Mucosa of stomach (tissue), 1 donor: ENCODE data around the gene SEMA3G.
A peak's percentile ranks its signal among the peaks of the same experiment; 100 is the strongest.

ENCODE experiments used
- H3K27me3 ChIP-seq: one replicate; pipeline ENCODE4 v1.7.0; 2013; ENCODE audit warnings: mild to moderate bottlenecking, low read length; ENCODE audit not compliant: control insufficient read depth, insufficient read depth
- H3K36me3 ChIP-seq: one replicate; pipeline ENCODE4 v1.7.0; 2013; ENCODE audit warnings: low read length; ENCODE audit not compliant: control insufficient read depth, insufficient read depth
- H3K4me1 ChIP-seq: one replicate; pipeline ENCODE4 v1.7.0; 2013; ENCODE audit warnings: mild to moderate bottlenecking, low read length; ENCODE audit not compliant: control insufficient read depth, insufficient read depth
- H3K4me3 ChIP-seq: one replicate; pipeline ENCODE4 v1.7.0; 2013; ENCODE audit warnings: low read length
- H3K9ac ChIP-seq: one replicate; pipeline ENCODE4 v1.7.0; 2013; ENCODE audit warnings: mild to moderate bottlenecking, low read length, moderate library complexity
- H3K9me3 ChIP-seq: one replicate; pipeline ENCODE4 v1.7.0; 2013; ENCODE audit warnings: mild to moderate bottlenecking, low read length, moderate library complexity; ENCODE audit not compliant: control insufficient read depth
- donor health status: Pancreatic carcinoma.

The SEMA3G gene

GRCh38 chr3:52472239-52473000 is 27.5 kb upstream of the SEMA3G start:
- Histone ChIP-seq H3K9ac (no peak overlapping the region), H3K4me3 (no peak overlapping the region), H3K27me3 (no peaks in the 10 kb centered on the region), H3K4me1 (peaks cover 2% of the 10 kb centered on the region), H3K9me3 (no peaks in the 10 kb centered on the region), H3K36me3 (peaks cover 23% of the 10 kb centered on the region)

- Histone ChIP-seq H3K9me3 (no peaks in the 10 kb centered on the region), H3K9ac (no peak overlapping the region), H3K36me3 (peaks cover 23% of the 10 kb centered on the region), H3K4me3 (no peak overlapping the region), H3K4me1 (peaks cover 4% of the 10 kb centered on the region), H3K27me3 (no peaks in the 10 kb centered on the region)
Observed at GRCh38 chr3:52471371-52472238, 26.7 kb upstream of the SEMA3G start.

GRCh38 chr3:52470920-52471319 is 26.0 kb upstream of the SEMA3G start:
- H3K36me3 ChIP-seq: peaks cover 22% of the 10 kb centered on the region
- no peak overlapping the region for H3K9ac ChIP-seq
- peaks cover 4% of the 10 kb centered on the region for H3K4me1 ChIP-seq
- no peak overlapping the region for H3K4me3 ChIP-seq
- H3K9me3 ChIP-seq: no peaks in the 10 kb centered on the region
- H3K27me3 ChIP-seq: no peaks in the 10 kb centered on the region

- H3K36me3 ChIP-seq: peaks cover 15% of the 10 kb centered on the region
- H3K9me3 ChIP-seq: no peaks in the 10 kb centered on the region
- no peaks in the 10 kb centered on the region for H3K27me3 ChIP-seq
- no peak overlapping the region for H3K4me3 ChIP-seq
- H3K9ac ChIP-seq: no peak overlapping the region
- H3K4me1 ChIP-seq: peaks cover 4% of the 10 kb centered on the region
Observed at GRCh38 chr3:52469001-52469400, 24.1 kb upstream of the SEMA3G start.

- Histone ChIP-seq H3K4me1 (peaks cover 4% of the 10 kb centered on the region), H3K27me3 (no peaks in the 10 kb centered on the region), H3K9me3 (no peaks in the 10 kb centered on the region), H3K36me3 (peaks cover 11% of the 10 kb centered on the region), H3K4me3 (no peak overlapping the region), H3K9ac (no peak overlapping the region)
Observed at GRCh38 chr3:52468336-52468735, 23.4 kb upstream of the SEMA3G start.

GRCh38 chr3:52463416-52463815 is 18.5 kb upstream of the SEMA3G start:
- Histone ChIP-seq H3K36me3 (no peaks in the 10 kb centered on the region), H3K9ac (no peak overlapping the region), H3K4me3 (no peak overlapping the region), H3K9me3 (no peaks in the 10 kb centered on the region), H3K4me1 (peaks cover 4% of the 10 kb centered on the region), H3K27me3 (no peaks in the 10 kb centered on the region)

- Histone ChIP-seq H3K4me1 (peaks cover 3% of the 10 kb centered on the region), H3K27me3 (no peaks in the 10 kb centered on the region), H3K36me3 (no peaks in the 10 kb centered on the region), H3K9me3 (no peaks in the 10 kb centered on the region), H3K9ac (no peak overlapping the region), H3K4me3 (no peak overlapping the region)
Observed at GRCh38 chr3:52461874-52462273, 17.0 kb upstream of the SEMA3G start.

- Histone ChIP-seq H3K36me3 (no peaks in the 10 kb centered on the region), H3K9me3 (no peaks in the 10 kb centered on the region), H3K4me3 (no peak overlapping the region), H3K4me1 (peaks cover 25% of the 10 kb centered on the region), H3K9ac (no peak overlapping the region), H3K27me3 (no peaks in the 10 kb centered on the region)
Observed at GRCh38 chr3:52458770-52459545, 14.1 kb upstream of the SEMA3G start.

- no peak overlapping the region for H3K4me3 ChIP-seq
- no peaks in the 10 kb centered on the region for H3K36me3 ChIP-seq
- no peak overlapping the region for H3K9ac ChIP-seq
- H3K27me3 ChIP-seq: no peaks in the 10 kb centered on the region
- peaks cover 26% of the 10 kb centered on the region for H3K4me1 ChIP-seq
- no peaks in the 10 kb centered on the region for H3K9me3 ChIP-seq
Observed at GRCh38 chr3:52458031-52458760, 13.3 kb upstream of the SEMA3G start.

GRCh38 chr3:52456800-52457183 is 11.9 kb upstream of the SEMA3G start:
- peak overlapping the region; percentile 44 for H3K4me3 ChIP-seq
- H3K4me1 ChIP-seq: peaks cover 36% of the 10 kb centered on the region
- H3K9me3 ChIP-seq: no peaks in the 10 kb centered on the region
- no peaks in the 10 kb centered on the region for H3K36me3 ChIP-seq
- H3K9ac ChIP-seq: peak overlapping the region; percentile 83
- no peaks in the 10 kb centered on the region for H3K27me3 ChIP-seq

GRCh38 chr3:52456169-52456799 is 11.4 kb upstream of the SEMA3G start:
- H3K9ac ChIP-seq: peak overlapping the region; percentile 83
- no peaks in the 10 kb centered on the region for H3K27me3 ChIP-seq
- no peaks in the 10 kb centered on the region for H3K36me3 ChIP-seq
- H3K4me1 ChIP-seq: peaks cover 36% of the 10 kb centered on the region
- H3K4me3 ChIP-seq: peak overlapping the region; percentile 44
- H3K9me3 ChIP-seq: no peaks in the 10 kb centered on the region
